HG02763 (cell line): Measurements from ENCODE around the gene LCE3B.
"Not testable (repeated sequence)": the region's sequence is repeated elsewhere in the genome, so short reads cannot be mapped to it uniquely, and the experiment has no call there.

Experiments
- ATAC-seq: cut with Tn5 transposase; IDR thresholded peaks from one replicate; pipeline ENCODE4 v1.9.1; 2021; ENCODE audit warnings: mild to moderate bottlenecking, moderate library complexity; ENCODE audit not compliant: unreplicated experiment

Gene LCE3B

GRCh38 chr1:152613511-152613910, at the start of gene LCE3B:
LCE3B (plus strand) TSS chr1:152613811; CDS start chr1:152613811, 0 bp downstream.
- ATAC-seq: no peak

GRCh38 chr1:152565115-152565514, 48.5 kb upstream of the LCE3B start:
- no peak for ATAC-seq

GRCh38 chr1:152565535-152566215, 47.9 kb upstream of the LCE3B start:
- ATAC-seq: no peak

GRCh38 chr1:152566681-152567080, 46.9 kb upstream of the LCE3B start, which contains the start of gene LCE3E:
LCE3E (minus strand) TSS chr1:152566780; CDS start chr1:152566208, 572 bp downstream.
- ATAC-seq: no peak

GRCh38 chr1:152577168-152577567, 36.4 kb upstream of the LCE3B start:
- ATAC-seq: no peak

GRCh38 chr1:152579526-152579925, 34.1 kb upstream of the LCE3B start:
- ATAC-seq: not testable (repeated sequence)

- no peak for ATAC-seq
Observed at GRCh38 chr1:152580433-152580832, 33.2 kb upstream of the LCE3B start, which contains the start of gene LCE3D. LCE3D (minus strand) TSS chr1:152580516; CDS start chr1:152579936, 580 bp downstream.

GRCh38 chr1:152582647-152583046, 31.0 kb upstream of the LCE3B start:
- no peak for ATAC-seq

- ATAC-seq: no peak
Observed at GRCh38 chr1:152585586-152585985, 28.0 kb upstream of the LCE3B start.

GRCh38 chr1:152596986-152597385, 16.6 kb upstream of the LCE3B start:
- ATAC-seq: no peak

- no peak for ATAC-seq
Observed at GRCh38 chr1:152599934-152600333, 13.7 kb upstream of the LCE3B start, which contains the start of gene LCE3C. LCE3C (plus strand) TSS chr1:152600234; CDS start chr1:152600732, 498 bp downstream.

- ATAC-seq: no peak
Observed at GRCh38 chr1:152621993-152622392, 8.4 kb downstream of the LCE3B start.

GRCh38 chr1:152622803-152623202, 9.2 kb downstream of the LCE3B start, which contains the start of gene LCE3A:
LCE3A (minus strand) TSS chr1:152623103; CDS start chr1:152623103, 0 bp downstream.
- ATAC-seq: no peak

- no peak for ATAC-seq
Observed at GRCh38 chr1:152623203-152623844, 9.7 kb downstream of the LCE3B start.

GRCh38 chr1:152626744-152627143, 13.1 kb downstream of the LCE3B start:
- ATAC-seq: no peak

- no peak for ATAC-seq
Observed at GRCh38 chr1:152630596-152630995, 17.0 kb downstream of the LCE3B start.

GRCh38 chr1:152640351-152640750, 26.7 kb downstream of the LCE3B start:
- ATAC-seq: no peak

GRCh38 chr1:152643945-152644344, 30.3 kb downstream of the LCE3B start:
- ATAC-seq: no peak

- ATAC-seq: no peak
Observed at GRCh38 chr1:152645146-152645545, 31.5 kb downstream of the LCE3B start.

GRCh38 chr1:152646656-152647055, 33.0 kb downstream of the LCE3B start:
- no peak for ATAC-seq

- no peak for ATAC-seq
Observed at GRCh38 chr1:152654110-152654509, 40.5 kb downstream of the LCE3B start.

GRCh38 chr1:152656459-152656858, 42.8 kb downstream of the LCE3B start:
- no peak for ATAC-seq
